RWPE2 (cell line): Measurements from ENCODE around the gene RAB9A.
A peak's percentile ranks its signal among the peaks of the same experiment; 100 is the strongest.
"Not testable (repeated sequence)": the region's sequence is repeated elsewhere in the genome, so short reads cannot be mapped to it uniquely, and the experiment has no call there.

Source experiments
- ATAC-seq: fragments of 200-7000 bp; cut with Tn5 transposase; 3 replicates; pipeline ENCODE4 v1.9.1; 2021; ENCODE audit warnings: low read depth
- DNase-seq: peaks from one replicate; pipeline ENCODE4 v3.0.0-alpha.2; 2020; ENCODE audit warnings: low spot score
- H3K27ac ChIP-seq: fragments of 450-650 bp; 2 replicates; pipeline ENCODE4 v1.5.1; 2017; ENCODE audit warnings: mild to moderate bottlenecking; ENCODE audit not compliant: poor library complexity, severe bottlenecking
- H3K27me3 ChIP-seq: fragments of 250-450 bp; sonication (Bioruptor Pico); 2 replicates; pipeline ENCODE4 v1.5.1; 2021; ENCODE audit warnings: mild to moderate bottlenecking, moderate library complexity; ENCODE audit not compliant: insufficient read depth, poor library complexity, severe bottlenecking
- H3K36me3 ChIP-seq: fragments of 250-450 bp; sonication (Bioruptor Pico); 2 replicates; pipeline ENCODE4 v1.5.1; 2020; ENCODE audit warnings: low read depth, mild to moderate bottlenecking, moderate library complexity
- H3K4me1 ChIP-seq: fragments of 250-450 bp; sonication (Bioruptor Pico); 2 replicates; pipeline ENCODE4 v1.5.1; 2021; ENCODE audit warnings: mild to moderate bottlenecking, moderate library complexity; ENCODE audit not compliant: insufficient read depth, poor library complexity, severe bottlenecking
- H3K4me3 ChIP-seq: fragments of 250-450 bp; sonication (Bioruptor Pico); 2 replicates; pipeline ENCODE4 v1.5.1; 2021; ENCODE audit warnings: mild to moderate bottlenecking, moderate library complexity; ENCODE audit not compliant: severe bottlenecking
- H3K9me3 ChIP-seq: fragments of 250-450 bp; sonication (Bioruptor Pico); 2 replicates; pipeline ENCODE4 v1.5.1; 2021; ENCODE audit warnings: mild to moderate bottlenecking, moderate library complexity; ENCODE audit not compliant: severe bottlenecking
- TF ChIP-seq, protein P1 (sequence below): fragments of 450-650 bp; IDR thresholded peaks from one replicate; pipeline ENCODE4 v1.5.1; 2017; ENCODE audit warnings: mild to moderate bottlenecking, moderate library complexity; ENCODE audit not compliant: poor library complexity, severe bottlenecking

Gene RAB9A

GRCh38 chrX:13688958-13689740 is at the start of gene RAB9A:
Gene RAB9A, plus strand, starts transcription at chrX:13689128. Its CDS starts 19,619 bp downstream, at chrX:13708747.
- TF ChIP-seq, protein P1, sequence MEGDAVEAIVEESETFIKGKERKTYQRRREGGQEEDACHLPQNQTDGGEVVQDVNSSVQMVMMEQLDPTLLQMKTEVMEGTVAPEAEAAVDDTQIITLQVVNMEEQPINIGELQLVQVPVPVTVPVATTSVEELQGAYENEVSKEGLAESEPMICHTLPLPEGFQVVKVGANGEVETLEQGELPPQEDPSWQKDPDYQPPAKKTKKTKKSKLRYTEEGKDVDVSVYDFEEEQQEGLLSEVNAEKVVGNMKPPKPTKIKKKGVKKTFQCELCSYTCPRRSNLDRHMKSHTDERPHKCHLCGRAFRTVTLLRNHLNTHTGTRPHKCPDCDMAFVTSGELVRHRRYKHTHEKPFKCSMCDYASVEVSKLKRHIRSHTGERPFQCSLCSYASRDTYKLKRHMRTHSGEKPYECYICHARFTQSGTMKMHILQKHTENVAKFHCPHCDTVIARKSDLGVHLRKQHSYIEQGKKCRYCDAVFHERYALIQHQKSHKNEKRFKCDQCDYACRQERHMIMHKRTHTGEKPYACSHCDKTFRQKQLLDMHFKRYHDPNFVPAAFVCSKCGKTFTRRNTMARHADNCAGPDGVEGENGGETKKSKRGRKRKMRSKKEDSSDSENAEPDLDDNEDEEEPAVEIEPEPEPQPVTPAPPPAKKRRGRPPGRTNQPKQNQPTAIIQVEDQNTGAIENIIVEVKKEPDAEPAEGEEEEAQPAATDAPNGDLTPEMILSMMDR, result no peak
- DNase-seq (peak; percentile 62), ATAC-seq (peak; percentile 85)
- H3K27me3 ChIP-seq, result no peaks in the 10 kb centered on the region
- H3K4me1 ChIP-seq, result peaks cover 24% of the 10 kb centered on the region
- H3K36me3 ChIP-seq, result no peaks in the 10 kb centered on the region
- no peaks in the 10 kb centered on the region for H3K9me3 ChIP-seq
- peak within 1 kb of the TSS; percentile 64 for H3K27ac ChIP-seq
- peak within 1 kb of the TSS; percentile 88 for H3K4me3 ChIP-seq

GRCh38 chrX:13641684-13642083 is 47.2 kb upstream of the RAB9A start:
- not testable (repeated sequence) for H3K9me3 ChIP-seq, H3K27me3 ChIP-seq, ATAC-seq, H3K36me3 ChIP-seq, H3K4me3 ChIP-seq, H3K27ac ChIP-seq, H3K4me1 ChIP-seq, DNase-seq

GRCh38 chrX:13645464-13646153 is 43.3 kb upstream of the RAB9A start:
- TF ChIP-seq, protein P1, result no peak
- Histone ChIP-seq H3K9me3 (no peaks in the 10 kb centered on the region), H3K4me1 (no peaks in the 10 kb centered on the region), H3K27me3 (no peaks in the 10 kb centered on the region), H3K27ac (no peak overlapping the region), H3K36me3 (no peaks in the 10 kb centered on the region), H3K4me3 (no peak overlapping the region)
- no peak for DNase-seq
- ATAC-seq, result no peak

GRCh38 chrX:13646154-13646549 is 42.8 kb upstream of the RAB9A start:
- no peak for DNase-seq
- Histone ChIP-seq H3K27me3 (no peaks in the 10 kb centered on the region), H3K27ac (no peak overlapping the region), H3K4me3 (no peak overlapping the region), H3K9me3 (no peaks in the 10 kb centered on the region), H3K4me1 (no peaks in the 10 kb centered on the region), H3K36me3 (no peaks in the 10 kb centered on the region)
- TF ChIP-seq, protein P1, result peak; percentile 56
- no peak for ATAC-seq

DNA sequence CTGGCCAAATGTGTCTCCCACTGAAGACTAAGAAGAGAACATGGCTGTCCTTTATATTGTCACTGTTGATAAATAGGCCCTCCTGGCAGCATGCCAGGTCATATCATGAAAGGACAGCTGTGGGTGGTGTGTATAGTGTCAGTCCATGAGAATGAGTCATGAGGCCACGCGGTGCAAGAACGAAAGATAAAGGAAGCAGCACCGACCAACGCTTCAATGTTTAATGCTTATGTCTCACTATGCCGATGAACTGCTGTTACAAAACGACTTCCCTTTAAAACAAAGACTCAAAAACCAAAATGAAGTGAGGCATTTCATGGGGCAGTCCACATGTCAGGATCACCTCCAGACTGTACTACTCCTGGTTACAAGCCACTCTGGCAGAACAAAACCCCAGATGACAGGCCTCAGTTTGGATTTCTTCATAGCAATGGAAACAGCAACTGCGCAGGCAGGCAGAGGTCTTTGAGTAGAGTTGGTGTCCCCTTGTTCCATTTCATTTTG is 41.2 kb upstream of the RAB9A start:
- DNase-seq (no peak), ATAC-seq (no peak)
- TF ChIP-seq, protein P1, result no peak
- H3K4me1 ChIP-seq, result no peaks in the 10 kb centered on the region
- H3K4me3 ChIP-seq, result no peak overlapping the region
- no peak overlapping the region for H3K27ac ChIP-seq
- no peaks in the 10 kb centered on the region for H3K36me3 ChIP-seq
- H3K9me3 ChIP-seq, result no peaks in the 10 kb centered on the region
- H3K27me3 ChIP-seq, result no peaks in the 10 kb centered on the region

DNA sequence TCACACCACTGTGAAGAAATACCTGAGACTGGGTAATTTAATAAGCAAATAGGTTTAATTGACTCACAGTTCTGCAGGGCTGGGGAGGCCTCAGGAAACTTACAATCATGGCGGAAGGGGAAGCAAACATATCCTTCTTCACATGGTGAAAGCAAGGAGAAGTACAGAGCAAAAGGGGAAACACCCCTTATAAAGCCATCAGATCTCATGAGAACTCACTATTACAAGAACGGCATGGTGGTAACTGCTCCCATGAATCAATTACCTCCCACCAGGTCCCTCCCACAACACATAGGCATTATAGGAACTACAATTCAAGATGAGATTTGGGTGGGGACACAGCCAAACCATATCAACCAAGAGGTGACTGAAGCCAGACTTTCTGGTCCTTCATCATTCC is 40.6 kb upstream of the RAB9A start:
- H3K9me3 ChIP-seq, ATAC-seq, H3K4me1 ChIP-seq, H3K27ac ChIP-seq, H3K4me3 ChIP-seq, H3K36me3 ChIP-seq, H3K27me3 ChIP-seq, DNase-seq: not testable (repeated sequence)
